Measurements from ENCODE around the gene KLF15.

Gene KLF15

DNA sequence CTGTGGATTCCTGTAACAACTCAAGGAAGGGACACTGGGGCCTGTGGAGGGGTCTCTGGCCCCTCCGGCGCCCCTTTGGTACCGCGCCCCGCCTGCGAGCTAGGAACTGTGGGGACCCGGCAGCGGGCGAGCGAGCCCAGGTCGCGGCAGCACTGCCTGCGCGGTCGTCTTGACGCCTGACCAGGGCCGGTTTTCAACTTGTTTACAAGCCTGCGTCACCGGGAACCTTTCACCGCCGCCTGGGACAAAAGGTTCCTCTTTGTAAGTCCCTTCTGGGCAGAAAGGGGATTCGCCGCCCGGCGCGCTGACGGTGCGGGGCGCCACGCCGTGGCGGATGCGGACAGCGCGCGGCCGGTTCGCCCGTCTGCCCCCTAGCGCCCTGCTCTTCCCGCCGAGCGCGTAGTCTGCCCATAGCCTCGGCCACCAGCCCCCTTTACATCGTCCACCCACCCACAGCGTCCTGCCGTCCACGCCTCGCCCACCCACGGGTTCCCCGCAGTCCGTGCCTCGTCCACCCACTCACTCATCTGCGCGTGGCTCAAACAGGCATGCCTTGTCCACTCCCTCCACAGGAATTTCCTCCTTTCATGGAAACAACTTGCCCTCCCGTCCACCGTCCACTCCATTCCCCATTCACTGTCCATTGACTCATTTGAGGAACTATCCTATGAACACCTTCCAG, 32.0 kb upstream of the KLF15 start:
- DNase-seq (ENCODE audit: low spot score) = peak; percentile 74

DNA sequence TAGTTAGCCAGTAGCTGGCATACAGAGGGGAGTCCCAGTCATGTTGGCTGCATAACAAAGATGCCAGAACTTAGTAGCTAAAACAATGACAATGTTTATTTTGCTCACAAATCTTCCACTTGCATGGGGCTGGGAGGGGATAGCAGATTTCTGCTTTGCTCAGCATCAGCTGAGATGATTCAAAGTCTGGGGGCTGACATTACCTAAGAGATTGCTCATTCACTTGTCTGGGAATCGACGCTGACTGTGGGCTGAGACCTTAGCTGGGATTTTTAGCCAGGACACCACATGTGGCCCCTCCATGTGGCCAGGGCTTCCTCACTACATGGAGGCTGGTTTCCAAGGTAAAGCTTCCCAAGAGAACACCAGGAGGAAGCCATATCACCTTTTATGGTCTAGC, 24.8 kb upstream of the KLF15 start:
- DNase-seq (ENCODE audit: low spot score) = no peak

DNA sequence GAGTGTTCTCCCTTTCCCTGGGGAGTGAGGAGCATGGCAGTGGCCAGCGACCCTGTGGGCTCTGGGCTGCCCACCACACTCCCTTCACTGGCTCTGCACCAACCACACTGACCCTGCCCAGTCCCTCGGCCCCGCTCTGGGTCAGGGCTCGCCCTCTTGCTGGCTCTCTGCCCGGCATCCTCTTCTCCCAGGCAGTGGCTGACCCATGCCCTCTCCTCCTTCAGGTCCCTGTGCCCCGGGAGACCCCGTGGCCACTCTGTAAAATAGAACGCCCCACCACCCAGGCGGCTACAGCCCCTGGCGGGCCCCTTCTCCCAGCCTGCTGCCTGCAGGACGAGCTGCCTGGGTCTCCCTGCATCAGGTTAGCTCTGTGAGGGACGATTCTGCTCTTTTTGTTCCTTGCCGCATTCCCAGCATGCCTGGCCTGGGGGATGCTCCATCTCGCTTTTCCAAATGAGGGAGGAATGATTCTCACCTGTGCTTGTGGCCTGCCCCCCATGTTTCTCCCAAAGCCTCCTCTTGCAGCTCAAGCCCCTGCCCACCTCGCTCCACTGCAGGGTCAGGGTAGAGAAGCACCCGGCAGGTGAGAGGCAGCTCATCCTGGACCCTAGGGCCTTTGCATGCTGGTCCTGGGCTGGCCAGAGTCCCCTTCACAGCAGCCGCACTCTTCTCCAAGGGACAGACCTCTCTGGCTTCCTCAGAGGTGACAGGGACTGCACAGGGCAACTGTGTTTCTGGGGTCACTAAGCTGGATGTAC, 23.0 kb upstream of the KLF15 start:
- no peak for DNase-seq (ENCODE audit: low spot score)

DNA sequence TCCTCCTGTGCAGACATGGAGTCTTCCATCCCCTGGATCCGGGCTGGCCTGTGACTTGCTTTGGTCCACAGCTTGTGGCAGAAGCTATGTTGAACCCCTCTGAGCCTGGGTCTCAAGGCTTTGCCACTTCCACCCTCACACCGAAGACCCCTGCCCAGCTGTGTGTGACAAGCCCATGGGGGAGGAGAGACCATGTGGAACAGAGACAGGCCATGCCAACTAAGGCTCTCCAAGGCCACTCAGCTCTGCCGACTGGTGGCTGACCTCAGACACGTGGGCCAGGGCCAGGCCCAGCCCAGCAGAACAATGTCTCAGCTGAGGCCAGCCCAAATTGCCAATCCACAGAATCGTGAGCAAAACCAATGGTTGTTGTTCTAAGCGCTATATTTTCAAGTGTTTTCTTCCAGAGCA, 21.1 kb upstream of the KLF15 start:
- DNase-seq (ENCODE audit: low spot score) = no peak

DNA sequence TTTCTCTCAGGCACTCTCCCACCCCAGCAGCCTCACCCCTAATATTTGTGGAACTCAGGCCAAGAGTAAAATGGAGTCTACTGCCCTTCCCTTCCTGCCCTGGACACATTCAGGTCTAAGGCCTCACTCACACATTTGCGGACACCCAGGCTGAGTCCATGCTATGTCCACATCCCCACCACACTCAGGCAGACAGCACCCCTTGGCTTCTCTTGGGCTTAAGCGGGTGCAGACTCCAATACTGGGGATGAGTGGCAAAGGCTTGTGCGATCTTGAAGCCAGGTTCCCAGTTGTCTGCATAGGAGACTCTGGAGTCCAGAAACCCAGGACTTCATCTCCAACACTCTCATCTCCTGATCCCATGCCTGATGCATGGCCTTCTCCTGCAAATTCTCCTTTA, 20.0 kb upstream of the KLF15 start:
- DNase-seq (ENCODE audit: low spot score) = no peak

DNA sequence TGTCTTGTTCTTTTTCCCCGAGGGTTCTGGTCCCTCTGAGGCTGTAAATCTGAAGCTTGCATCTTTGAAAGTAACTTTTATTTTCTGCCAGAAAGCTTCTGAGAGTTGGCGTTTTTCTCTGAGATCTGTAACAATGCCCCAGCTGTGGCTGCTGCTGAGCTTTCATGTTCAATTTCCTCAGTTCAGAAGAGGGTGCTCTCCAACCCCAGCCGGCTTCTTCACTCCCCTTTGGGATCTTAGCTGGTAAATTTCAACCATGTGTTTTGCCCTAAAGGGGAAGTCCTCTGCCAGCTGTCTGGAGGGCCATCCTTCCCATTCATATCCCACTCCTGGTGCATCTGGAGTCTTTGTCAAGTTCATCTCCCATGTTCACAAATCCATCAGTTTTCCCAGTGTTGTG, 19.2 kb upstream of the KLF15 start:
- DNase-seq (ENCODE audit: low spot score) = no peak

DNA sequence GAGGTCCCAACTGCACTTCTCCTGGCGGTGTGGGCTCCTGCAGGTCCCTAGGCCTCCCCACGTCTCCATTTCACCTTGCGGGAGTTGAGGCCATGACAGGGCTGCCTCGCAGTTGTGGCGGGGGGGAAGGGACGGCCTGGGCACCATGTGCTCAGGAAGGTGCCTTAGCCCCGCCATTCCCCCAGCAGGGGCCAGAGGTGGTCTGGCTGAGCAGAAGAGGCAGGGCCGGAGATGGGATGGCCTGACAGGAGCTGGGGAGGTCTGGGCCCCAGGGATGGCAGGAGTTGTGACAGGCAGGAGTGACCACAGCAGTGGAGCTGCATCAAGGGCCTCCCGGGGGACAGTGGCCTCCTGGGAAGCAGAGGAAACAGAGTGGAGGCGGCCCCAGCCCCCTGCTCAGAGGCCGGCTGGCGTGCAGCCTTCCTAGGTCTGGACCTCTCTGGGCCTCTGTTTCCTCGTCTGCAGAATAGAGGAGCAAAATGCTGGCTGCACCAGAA, 18.7 kb upstream of the KLF15 start:
- no peak for DNase-seq (ENCODE audit: low spot score)

DNA sequence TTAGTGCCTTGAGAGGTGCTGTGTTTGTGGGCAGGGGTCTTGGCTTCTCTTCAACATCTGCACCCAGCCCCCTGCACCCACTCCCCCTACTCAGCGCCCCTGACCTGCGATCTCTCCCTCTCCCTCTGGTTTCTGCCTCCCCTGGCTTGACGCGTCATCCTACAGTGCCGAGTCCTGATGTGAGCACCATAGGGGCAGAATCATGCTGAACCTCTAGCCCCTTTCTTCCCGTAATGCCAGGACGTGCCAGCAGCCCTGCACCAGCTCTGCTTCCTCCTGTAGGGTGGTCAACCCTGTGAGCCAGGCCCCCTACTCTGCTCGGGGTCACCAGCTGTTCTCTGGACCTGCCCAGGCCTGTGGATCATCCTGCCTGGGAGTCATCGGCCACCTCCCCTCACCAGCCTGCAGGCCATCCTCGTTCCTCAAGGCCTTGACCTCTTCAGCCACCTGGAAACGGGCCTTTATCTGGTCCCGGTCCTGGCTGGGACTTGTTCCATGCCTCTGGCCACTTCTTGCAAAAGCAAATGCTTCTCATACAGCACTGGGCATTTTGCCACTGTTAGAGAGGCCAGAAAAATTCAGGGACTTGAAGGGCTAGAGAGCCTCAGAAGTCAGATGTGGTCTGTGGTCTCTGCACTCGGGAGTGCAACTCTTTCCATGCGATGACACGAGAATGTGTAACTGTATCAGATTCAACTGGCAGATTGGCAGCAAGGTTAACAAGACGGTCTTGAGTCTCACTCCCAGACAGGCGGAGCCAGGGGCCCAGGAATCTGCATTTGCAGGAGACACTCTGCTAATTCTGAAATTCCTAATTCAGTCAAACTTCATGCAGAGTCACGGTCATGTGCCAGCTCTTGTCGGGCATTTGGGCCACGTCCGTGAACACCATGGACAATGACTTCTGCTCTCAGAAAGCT, 16.7 kb upstream of the KLF15 start:
- no peak for DNase-seq (ENCODE audit: low spot score)

DNA sequence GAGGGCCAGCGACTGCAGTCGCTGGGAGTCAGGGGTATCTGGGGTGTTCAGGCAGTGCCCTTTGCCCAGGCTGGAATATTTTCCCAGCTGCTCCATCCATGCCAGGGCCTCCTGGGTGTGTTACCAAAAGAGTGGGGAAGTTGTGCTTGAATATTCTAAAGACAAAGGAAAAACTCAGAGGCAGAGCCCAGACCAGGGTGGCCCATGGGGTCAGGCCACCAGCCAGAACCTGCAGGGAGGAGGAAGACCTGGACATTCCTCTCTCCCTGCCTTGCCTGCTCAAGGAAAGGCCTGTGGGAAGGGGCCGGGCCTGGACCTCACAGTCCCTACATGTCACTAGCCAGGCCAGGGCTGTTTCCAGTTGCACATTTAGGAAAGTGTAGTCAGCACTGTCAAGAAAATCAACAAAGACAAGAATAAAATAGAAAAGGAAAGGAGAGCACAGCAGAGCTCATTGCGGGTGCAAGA, 16.0 kb upstream of the KLF15 start:
- DNase-seq (ENCODE audit: low spot score) = no peak

DNA sequence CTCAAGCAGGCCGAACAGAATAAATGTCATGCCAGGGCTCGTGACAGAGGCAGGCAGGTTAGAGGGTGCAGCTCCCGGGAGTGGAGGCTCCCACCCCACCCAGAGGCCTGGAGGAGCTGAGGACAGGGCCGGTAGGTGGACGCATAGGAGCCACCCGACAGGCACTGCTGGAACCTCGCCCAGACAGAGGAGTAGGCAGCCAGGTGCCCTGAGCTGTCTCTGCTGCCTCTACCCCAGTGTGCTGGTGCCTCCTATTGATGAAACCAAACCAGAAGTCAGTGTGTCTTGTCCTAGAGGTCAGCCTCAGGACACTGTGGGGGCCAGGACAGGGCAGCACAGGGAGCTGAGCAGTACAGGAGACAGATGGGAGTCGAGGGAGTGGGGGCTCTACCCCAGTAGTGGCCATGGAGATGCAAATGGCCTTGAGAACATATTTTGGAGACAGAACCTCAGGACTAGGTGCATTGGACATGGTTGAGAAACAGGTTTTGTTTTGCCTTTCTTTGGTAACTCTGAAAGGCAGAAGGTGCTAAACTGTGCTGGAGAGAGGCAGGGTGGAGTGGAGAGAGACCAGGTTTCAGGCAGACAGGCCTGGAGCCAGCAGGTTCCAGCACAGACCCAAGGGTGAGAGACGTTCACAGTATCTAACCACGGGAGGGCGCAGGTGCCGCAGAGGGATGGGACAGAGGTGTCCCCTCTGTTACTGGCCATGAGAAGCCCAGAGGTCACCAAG, 15.4 kb upstream of the KLF15 start:
- no peak for DNase-seq (ENCODE audit: low spot score)

DNA sequence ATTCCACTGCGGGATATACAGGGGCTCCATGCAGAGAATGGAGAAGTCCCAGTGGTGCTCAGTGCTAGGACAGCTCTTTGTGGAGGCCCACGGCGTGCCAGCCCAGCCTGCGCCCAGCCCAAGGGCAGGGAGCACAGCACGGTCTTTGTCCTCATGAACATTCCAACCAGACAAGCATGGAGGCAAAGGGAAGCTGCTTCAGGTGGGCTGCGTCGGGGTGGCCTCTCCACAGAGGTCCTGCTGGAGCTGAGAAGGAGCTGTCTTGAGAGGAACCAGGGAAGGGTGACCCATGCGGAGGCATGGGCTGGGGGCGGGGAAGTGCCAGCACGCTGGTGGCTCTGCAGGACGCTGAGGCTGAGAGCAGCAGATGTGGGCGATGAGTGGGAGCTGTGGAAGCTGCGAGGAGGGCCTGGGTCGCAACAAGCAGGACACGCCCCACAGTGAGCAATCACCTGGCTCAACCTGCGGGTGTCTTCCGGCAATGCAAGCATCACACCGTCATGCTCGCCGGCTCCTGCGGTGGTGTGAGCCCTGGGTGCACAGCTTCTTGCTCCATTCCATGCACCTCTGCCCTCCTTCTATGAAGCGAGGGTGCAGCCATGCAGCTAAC, 14.0 kb upstream of the KLF15 start:
- no peak for DNase-seq (ENCODE audit: low spot score)

DNA sequence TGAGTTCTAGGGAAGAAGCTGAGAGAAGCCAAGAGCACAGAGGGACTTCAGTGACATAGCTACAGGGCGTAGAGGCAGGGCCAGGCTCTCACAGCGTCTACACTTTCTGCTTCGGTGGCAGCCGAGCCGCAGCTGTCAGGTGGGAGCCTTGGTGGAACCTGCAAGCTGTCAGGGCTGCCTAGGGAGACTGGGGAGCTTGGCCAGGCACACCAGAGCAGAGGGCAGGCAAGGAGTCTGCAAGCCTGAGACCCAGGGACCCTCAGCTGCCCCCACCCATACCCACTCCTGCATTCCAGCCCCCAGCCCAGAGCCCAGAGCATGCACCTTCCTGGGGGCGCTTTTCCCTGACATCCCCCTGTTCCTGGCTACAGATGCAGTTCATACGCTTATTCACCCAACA, 13.4 kb upstream of the KLF15 start:
- no peak for DNase-seq (ENCODE audit: low spot score)

DNA sequence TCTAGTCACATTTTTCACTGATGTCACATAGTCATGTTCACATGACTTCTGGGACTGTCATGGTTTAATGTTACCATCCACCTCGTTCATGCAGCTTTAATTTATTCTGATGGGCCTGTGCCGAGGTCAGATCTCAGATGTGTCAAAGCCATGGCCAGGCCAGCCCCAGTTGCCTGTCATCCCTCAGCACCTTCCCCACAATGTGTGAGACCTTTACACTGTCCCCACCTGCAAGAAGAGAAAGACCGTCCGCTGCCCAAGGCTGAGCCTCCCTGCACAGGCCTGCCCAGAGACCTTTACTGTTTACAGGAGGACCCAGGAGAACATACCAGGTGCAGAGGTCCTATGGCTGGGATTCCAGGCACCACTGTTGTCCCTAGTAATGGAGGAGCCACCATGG, 12.8 kb upstream of the KLF15 start:
- DNase-seq (ENCODE audit: low spot score) = no peak

DNA sequence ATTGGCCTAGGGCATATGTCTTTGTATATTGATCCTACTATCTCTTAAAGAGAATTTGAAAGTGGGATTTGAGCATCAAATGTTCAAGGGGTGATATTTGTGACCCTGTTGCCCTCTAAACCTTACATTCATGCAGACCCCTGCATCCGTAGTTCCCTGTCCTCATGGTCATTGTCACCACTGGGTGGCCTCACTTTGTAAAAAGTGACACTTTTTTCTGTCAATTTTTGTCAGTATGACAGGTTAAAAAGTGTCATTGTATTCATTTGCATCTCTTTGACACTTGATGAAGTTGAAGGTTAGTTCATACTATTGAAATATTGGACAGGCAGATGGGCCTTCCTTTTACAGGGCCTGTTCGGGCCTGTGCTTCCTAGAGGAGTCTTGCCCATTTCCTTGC, 12.3 kb upstream of the KLF15 start:
- no peak for DNase-seq (ENCODE audit: low spot score)

DNA sequence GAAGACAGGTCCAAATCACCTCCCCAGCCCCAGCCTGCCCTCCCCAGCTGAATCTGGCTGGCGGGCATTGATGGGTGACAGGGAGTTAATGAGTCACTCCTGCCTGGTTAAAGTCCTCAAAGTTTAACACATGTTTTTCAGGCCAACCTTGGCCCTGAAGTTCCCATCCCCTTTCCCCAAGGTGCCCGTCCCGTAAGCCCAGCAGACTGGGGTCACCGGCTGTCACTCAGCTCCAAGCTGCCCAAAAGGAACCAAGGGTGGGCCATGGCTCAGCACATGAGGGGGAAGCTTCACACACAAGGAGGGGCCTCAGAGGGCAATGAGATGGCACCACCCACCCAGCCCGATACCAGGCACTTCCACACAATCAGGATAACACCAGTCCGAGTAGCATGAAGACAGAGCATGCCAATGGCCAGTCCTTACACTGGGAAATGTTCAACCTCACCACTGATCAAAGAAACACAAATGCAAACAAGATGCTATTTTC, 10.2 kb upstream of the KLF15 start:
- DNase-seq (ENCODE audit: low spot score) = no peak

DNA sequence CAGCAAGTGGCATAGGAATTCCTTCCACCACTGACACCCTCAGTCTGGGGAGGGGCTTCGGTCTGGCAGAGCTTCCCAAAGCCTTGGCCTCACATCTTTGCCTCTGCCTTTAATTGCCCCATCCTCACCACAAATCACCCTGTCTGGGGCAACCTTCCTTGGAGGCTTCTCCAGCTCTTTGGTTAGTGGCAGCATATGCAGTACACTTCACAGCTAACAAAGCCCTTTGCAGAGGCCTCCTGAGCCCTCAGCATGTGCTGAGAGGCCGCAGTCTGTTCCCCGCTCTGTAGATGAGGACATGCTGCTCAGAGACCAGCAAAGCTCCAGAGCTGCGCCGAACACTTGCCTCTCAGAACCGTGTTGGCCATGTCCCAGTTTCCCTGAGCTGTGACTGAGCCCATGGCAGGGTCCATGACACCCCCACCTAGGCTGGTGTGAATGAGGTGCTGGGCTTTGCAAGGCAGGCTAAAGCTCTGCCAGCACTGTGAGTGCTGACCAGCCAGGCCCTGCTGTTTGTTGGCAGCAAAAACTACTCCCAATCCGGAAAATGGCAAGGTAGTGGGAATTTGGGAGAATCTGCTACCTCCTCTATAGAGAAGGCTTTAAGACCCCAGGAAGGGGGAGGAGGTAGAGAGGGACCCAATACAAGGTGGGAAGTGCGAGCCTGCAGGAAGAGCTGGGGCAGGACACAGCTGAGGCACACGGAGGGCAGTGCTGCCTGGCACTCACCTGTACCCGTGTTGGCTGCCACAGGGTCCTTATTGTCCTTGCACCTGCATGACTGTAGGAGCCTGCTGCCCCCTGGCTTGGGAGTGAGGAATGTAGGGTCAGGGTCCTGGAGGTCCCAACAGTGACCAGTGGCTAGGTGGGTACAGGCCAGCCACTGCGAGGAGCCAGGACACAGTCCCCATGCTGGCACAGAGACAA, 8.4 kb upstream of the KLF15 start:
- no peak for DNase-seq (ENCODE audit: low spot score)

DNA sequence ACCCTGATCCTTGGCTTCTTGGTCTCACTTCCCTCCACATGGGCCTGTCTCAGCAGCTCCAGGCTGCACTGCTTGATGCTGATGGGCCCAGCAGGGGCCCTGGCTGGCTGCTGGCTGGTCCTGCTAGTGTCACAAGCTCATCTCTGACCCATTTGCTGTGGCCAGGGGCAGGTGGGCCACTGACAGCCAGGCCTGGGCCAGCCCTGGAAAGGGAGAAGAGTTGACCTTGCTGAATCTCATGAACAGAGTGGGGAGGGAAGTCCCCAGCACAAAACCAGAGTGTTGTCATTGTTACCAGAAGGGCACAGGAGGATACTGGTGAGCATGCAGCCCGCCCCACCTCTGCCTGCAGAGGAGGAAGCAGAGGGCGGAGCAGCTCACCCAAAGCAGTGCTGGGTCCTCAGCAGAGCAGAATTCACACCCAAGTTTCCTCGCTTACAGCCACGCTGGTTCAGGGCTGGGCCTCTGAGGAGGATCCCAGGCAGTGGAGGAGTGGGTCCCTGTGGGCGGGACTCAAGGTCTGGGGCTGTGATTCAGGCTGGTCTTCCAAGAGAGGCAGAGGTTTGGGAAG, 7.6 kb upstream of the KLF15 start:
- no peak for DNase-seq (ENCODE audit: low spot score)

DNA sequence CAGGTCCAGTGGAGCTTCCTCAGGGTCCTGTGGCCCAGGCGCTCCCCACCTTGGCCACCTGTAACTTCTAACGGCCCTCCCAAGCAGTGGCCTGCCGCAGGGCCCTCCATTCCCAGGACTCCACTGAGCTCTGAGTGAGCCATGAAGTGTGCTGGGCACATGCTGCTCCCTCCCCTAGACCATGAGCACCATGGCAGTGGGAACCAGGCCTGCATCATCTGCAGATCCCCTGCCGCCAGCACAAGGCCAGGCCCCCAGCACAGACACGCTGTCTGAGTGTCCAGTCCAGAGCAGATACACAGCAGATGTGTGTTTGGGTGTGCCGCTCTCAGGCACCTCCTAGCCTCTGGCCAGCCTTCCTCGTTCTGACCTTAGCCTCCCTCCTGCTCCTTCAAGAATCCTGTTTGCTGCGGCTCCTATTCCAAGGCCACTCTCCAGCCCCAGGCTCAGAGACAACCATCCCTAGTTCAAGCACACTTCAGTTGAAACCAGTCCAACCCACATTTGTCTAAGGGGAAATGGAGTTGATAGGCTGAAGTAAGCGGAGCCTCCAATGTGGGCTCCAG, 7.0 kb upstream of the KLF15 start:
- DNase-seq (ENCODE audit: low spot score) = no peak

DNA sequence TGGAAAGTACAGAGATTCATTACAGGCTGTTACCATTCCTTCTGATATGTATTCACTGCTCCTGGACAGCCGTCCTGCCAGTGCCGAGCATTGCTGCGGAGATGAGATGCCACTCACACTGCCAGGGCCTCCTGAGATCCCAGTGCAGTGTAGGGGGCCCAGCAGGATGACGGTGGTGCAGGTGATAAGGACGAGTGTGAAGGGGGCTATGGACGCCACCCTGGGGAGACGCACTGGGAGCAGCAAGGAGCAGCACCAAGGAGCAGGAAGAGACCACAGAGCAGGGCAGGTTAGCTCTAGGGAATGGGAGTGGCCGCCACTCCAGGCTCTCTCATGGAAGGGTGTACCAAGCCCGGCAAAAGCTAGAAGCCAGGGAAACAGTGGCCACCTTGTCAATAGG, 4.0 kb upstream of the KLF15 start:
- no peak for DNase-seq (ENCODE audit: low spot score)

DNA sequence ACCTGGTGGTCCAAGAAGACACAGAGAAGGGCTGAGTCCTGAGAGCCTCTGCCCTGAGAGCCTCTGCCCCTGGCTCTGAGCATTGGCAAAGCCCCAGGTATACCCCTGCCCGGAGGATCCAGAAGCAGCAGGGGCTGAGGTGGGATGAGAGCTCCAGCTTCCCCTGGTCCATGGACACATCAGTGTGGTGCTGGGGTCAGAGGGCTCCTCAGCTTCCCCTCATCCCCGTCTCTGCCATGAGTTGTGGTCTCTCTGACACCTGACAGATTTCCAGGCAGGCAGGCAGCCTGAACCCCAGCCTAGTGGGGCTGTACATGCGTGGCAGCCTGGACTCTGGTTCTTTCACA, 3.5 kb upstream of the KLF15 start:
- DNase-seq (ENCODE audit: low spot score) = no peak
